Smooth muscle cell (in vitro differentiated cells): Measurements from ENCODE around the gene TSPAN4. TPM values are rescaled to one million over a fixed set of nuclear protein-coding genes. Genes with fewer than 3 reads are reported as not detected.

Experiments
- DNase-seq: peaks from one replicate; lab custom pipeline; 2025; ENCODE audit not compliant: unreplicated experiment; lab: John Stamatoyannopoulos, UW
- H2AFZ ChIP-seq: fragments of 200-600 bp; sonication (generic); 2 replicates; pipeline ENCODE4 v1.6.0; 2016; ENCODE audit warnings: antibody characterized with exemption, low read depth, mild to moderate bottlenecking
- H3F3A ChIP-seq: fragments of 200-600 bp; sonication (generic); 2 replicates; pipeline ENCODE4 v1.6.0; 2017; ENCODE audit warnings: antibody characterized with exemption, low read depth
- H3K27ac ChIP-seq: fragments of 200-600 bp; sonication (generic); 2 replicates; pipeline ENCODE4 v1.5.1; 2016; ENCODE audit warnings: low read depth, mild to moderate bottlenecking
- H3K27me3 ChIP-seq: fragments of 200-600 bp; sonication (generic); 2 replicates; pipeline ENCODE4 v1.6.1; 2016; ENCODE audit warnings: low read depth, mild to moderate bottlenecking
- H3K36me3 ChIP-seq: fragments of 200-600 bp; sonication (generic); 2 replicates; pipeline ENCODE4 v1.5.1; 2016; ENCODE audit warnings: low read depth
- H3K4me1 ChIP-seq: fragments of 200-600 bp; sonication (generic); 2 replicates; pipeline ENCODE4 v1.5.1; 2016; ENCODE audit warnings: low read depth
- H3K4me2 ChIP-seq: fragments of 200-600 bp; sonication (generic); 2 replicates; pipeline ENCODE4 v1.6.0; 2016; ENCODE audit warnings: mild to moderate bottlenecking
- H3K4me3 ChIP-seq: fragments of 200-600 bp; sonication (generic); 2 replicates; pipeline ENCODE4 v1.5.1; 2016; ENCODE audit warnings: mild to moderate bottlenecking
- H3K79me2 ChIP-seq: fragments of 200-600 bp; sonication (generic); 2 replicates; pipeline ENCODE4 v1.6.0; 2016; ENCODE audit warnings: low read depth, mild to moderate bottlenecking
- H3K9ac ChIP-seq: fragments of 200-600 bp; sonication (generic); 2 replicates; pipeline ENCODE4 v1.6.0; 2016; ENCODE audit warnings: low read depth
- H3K9me3 ChIP-seq: fragments of 200-600 bp; sonication (generic); replicated peaks from 2 replicates; pipeline ENCODE4 v1.5.1; 2016; ENCODE audit warnings: low read depth
- H4K20me1 ChIP-seq: fragments of 200-600 bp; sonication (generic); 2 replicates; pipeline ENCODE4 v1.6.0; 2016; ENCODE audit warnings: low read depth
- CTCF ChIP-seq: fragments of 200-600 bp; sonication (generic); IDR thresholded peaks from 2 replicates; pipeline ENCODE4 v1.5.1; 2017; ENCODE audit warnings: borderline replicate concordance, mild to moderate bottlenecking, antibody characterized with exemption; ENCODE audit not compliant: insufficient read depth, poor library complexity, severe bottlenecking
- WGBS: methylation state at CpG from one replicate; pipeline ENCODE4 v1.1.7; 2016; ENCODE audit warnings: low lambda C conversion rate; 5-methylcytosine and 5-hydroxymethylcytosine counted together
- polyA plus RNA-seq: library from polyadenylated mRNA; unstranded; fragments of >200 nt; fragmentation: Nextera tagmentation; extraction: Ambion mirVana; gene quantifications from 2 replicates; pipeline ENCODE4 v1.2.1, GENCODE V29; 2016
- total RNA-seq: library from RNA; depleted of rRNA; stranded (reverse); fragments of >200 nt; gene quantifications from 2 replicates; pipeline ENCODE4 v1.2.3, GENCODE V29; 2014

Gene TSPAN4
- total and polyA plus RNA-seq, 2 experiments from 2014 or later, result 68.2 to 179 TPM

GRCh38 chr11:802018-802617, 40.5 kb upstream of the TSPAN4 start:
- WGBS, result 98% methylated on average over 21 of the region's 21 CpGs
- no peak overlapping the region for H3K9ac ChIP-seq
- DNase-seq, result no peak

GRCh38 chr11:802693-803466, 39.8 kb upstream of the TSPAN4 start:
- H3K9ac ChIP-seq, result no peak overlapping the region
- WGBS, result 96% methylated on average over 28 of the region's 28 CpGs
- no peaks in the 10 kb centered on the region for H3F3A ChIP-seq
- no peak overlapping the region for H3K4me2 ChIP-seq
- DNase-seq, result no peak
- no peaks in the 10 kb centered on the region for H3K9me3 ChIP-seq
- no peaks in the 10 kb centered on the region for H3K27me3 ChIP-seq
- no peak overlapping the region for H3K4me3 ChIP-seq
- no peak overlapping the region for H2AFZ ChIP-seq
- TF ChIP-seq CTCF, result no peak
- H4K20me1 ChIP-seq, result no peaks in the 10 kb centered on the region
- H3K4me1 ChIP-seq, result peaks cover 10% of the 10 kb centered on the region
- H3K27ac ChIP-seq, result no peak overlapping the region
- H3K79me2 ChIP-seq, result peaks cover 5% of the 10 kb centered on the region
- H3K36me3 ChIP-seq, result no peaks in the 10 kb centered on the region

More at GRCh38 chr11:802018-802617, 40.5 kb upstream of the TSPAN4 start:
- TF ChIP-seq CTCF, result no peak
- Histone ChIP-seq H2AFZ (no peak overlapping the region), H3K36me3 (no peaks in the 10 kb centered on the region), H4K20me1 (peaks cover under 1% of the 10 kb centered on the region), H3K27ac (no peak overlapping the region), H3K79me2 (no peaks in the 10 kb centered on the region), H3K9me3 (no peaks in the 10 kb centered on the region), H3K4me2 (no peak overlapping the region), H3F3A (no peaks in the 10 kb centered on the region), H3K27me3 (no peaks in the 10 kb centered on the region), H3K4me3 (no peak overlapping the region), H3K4me1 (peaks cover 10% of the 10 kb centered on the region)

GRCh38 chr11:803467-803742, 39.2 kb upstream of the TSPAN4 start:
- Histone ChIP-seq H3F3A (no peaks in the 10 kb centered on the region), H3K79me2 (peaks cover 11% of the 10 kb centered on the region), H3K27me3 (no peaks in the 10 kb centered on the region), H3K4me2 (peak overlapping the region; percentile 98), H3K36me3 (no peaks in the 10 kb centered on the region), H3K9me3 (no peaks in the 10 kb centered on the region), H2AFZ (no peak overlapping the region), H3K27ac (no peak overlapping the region), H3K9ac (no peak overlapping the region), H3K4me3 (no peak overlapping the region), H3K4me1 (peaks cover 12% of the 10 kb centered on the region), H4K20me1 (no peaks in the 10 kb centered on the region)
- 98% methylated on average over 8 of the region's 8 CpGs for WGBS
- DNase-seq, result no peak
- no peak for TF ChIP-seq CTCF
